Left ventricle myocardium inferior (tissue), 1 donor: ENCODE results near the gene FHIT. TPM values are rescaled to one million over a fixed set of nuclear protein-coding genes. Genes with fewer than 3 reads are reported as not detected.
A peak's percentile ranks its signal among the peaks of the same experiment; 100 is the strongest.

Source experiments
- DNase-seq: peaks from one replicate; pipeline ENCODE4 v3.0.0-alpha.2; 2020
- H3K27ac ChIP-seq: fragments of 200-600 bp; replicated peaks from 2 replicates; pipeline ENCODE4 v1.8.0; 2021
- H3K27me3 ChIP-seq: fragments of 200-600 bp; 2 replicates; pipeline ENCODE4 v1.8.0; 2021; ENCODE audit warnings: low read depth
- H3K36me3 ChIP-seq: fragments of 200-600 bp; 2 replicates; pipeline ENCODE4 v1.8.0; 2021
- H3K4me1 ChIP-seq: fragments of 200-600 bp; 2 replicates; pipeline ENCODE4 v1.8.0; 2021
- H3K4me3 ChIP-seq: fragments of 200-600 bp; 2 replicates; pipeline ENCODE4 v1.8.0; 2021; ENCODE audit warnings: mild to moderate bottlenecking, moderate library complexity
- H3K9me3 ChIP-seq: fragments of 200-600 bp; replicated peaks from 2 replicates; pipeline ENCODE4 v1.8.0; 2021
- intact Hi-C: fragments of 100-400 bp; cut with micrococcal nuclease; formaldehyde crosslinking; loops from one replicate; pipeline ENCODE4 v1.11.0; 2022
- total RNA-seq: library from RNA; stranded (reverse); fragmentation: NEBNext Ultra II Directional; extraction: Animal tissue kit (Norgen Biotek cat#: 25700); gene quantifications from one replicate; pipeline ENCODE4 v1.2.1, GENCODE V29; 2021
- TF ChIP-seq, protein P1 (sequence below): fragments of 200-600 bp; IDR thresholded peaks from 2 replicates; pipeline ENCODE4 v1.8.0; 2021; ENCODE audit warnings: antibody characterized with exemption, mild to moderate bottlenecking, borderline replicate concordance
- donor health status: DM: no; HTN: yes; CAD: no; lungs with severe emphysema.

FHIT gene
- total RNA-seq, 1 donor from 2014 or later = 16.0 TPM

DNA sequence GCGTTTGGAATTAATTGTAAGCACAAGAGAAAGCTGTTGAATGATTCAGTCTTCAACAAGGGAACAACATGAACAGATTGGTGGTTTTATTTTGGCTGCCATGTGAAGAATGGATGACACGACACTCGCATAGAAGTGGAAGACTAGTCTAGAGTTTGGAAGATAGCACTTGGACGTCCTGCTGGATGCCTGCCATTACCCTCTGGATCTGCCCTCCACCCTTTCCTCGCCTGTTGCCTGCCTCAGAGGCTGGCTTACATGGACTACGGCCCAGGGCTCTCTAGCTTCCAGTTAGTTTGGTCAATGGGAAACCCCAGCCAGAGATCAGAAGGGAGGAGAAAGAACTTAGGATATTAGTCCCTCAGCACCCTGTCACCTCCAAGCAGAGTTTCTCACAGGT, 493.5 kb downstream of the FHIT start:
- no peaks in the 10 kb centered on the region for H3K9me3 ChIP-seq
- no peak for DNase-seq
- intact Hi-C loops = no loop called here
- TF ChIP-seq, protein P1, sequence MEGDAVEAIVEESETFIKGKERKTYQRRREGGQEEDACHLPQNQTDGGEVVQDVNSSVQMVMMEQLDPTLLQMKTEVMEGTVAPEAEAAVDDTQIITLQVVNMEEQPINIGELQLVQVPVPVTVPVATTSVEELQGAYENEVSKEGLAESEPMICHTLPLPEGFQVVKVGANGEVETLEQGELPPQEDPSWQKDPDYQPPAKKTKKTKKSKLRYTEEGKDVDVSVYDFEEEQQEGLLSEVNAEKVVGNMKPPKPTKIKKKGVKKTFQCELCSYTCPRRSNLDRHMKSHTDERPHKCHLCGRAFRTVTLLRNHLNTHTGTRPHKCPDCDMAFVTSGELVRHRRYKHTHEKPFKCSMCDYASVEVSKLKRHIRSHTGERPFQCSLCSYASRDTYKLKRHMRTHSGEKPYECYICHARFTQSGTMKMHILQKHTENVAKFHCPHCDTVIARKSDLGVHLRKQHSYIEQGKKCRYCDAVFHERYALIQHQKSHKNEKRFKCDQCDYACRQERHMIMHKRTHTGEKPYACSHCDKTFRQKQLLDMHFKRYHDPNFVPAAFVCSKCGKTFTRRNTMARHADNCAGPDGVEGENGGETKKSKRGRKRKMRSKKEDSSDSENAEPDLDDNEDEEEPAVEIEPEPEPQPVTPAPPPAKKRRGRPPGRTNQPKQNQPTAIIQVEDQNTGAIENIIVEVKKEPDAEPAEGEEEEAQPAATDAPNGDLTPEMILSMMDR = no peak
- H3K36me3 ChIP-seq = no peaks in the 10 kb centered on the region
- no peak overlapping the region for H3K27ac ChIP-seq
- H3K4me3 ChIP-seq = no peak overlapping the region
- peaks cover 4% of the 10 kb centered on the region for H3K4me1 ChIP-seq
- no peaks in the 10 kb centered on the region for H3K27me3 ChIP-seq

DNA sequence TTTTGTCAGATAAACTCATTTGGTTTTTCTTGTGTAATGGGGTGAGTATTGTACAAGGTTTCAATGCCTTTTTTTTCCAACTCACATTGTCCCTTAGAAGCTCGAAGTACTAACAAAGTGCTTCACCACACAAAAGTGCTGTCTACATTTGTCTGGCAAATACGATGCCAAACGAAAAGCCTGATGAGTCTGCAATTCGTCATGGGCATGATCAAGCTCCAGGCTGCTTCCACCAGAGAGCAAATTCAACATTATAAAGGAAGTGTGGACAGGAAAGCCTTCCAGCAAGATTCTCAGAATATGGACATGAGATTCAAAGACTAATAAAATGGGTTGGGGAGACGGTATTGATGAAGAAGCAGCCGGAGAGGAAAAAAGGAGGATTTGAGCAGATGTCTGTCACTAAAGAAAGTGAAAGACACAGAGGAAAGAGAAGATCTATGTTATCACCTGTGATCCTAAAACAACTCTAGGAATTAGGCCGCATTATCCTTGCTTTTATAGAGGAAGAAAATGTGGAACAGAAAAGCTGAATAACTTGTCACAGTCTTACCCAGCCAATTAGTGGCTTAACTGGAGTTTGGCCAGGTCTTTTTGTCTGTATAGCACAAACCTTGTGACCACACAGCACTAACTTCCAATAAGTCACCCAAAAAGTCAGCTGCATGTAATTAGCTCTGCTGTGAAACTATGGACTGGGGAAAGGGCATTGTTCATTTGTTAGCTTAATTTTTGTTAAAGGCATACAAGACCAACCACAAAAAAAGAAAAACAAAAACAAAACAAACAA, 494.8 kb downstream of the FHIT start:
- DNase-seq = no peak
- TF ChIP-seq, protein P1 = no peak

GRCh38 chr3:60755094-60755493, 496.2 kb downstream of the FHIT start:
- TF ChIP-seq, protein P1 = peak; percentile 38
- H3K27ac ChIP-seq = no peak overlapping the region
- intact Hi-C loops = no loop called here
- H3K4me3 ChIP-seq = no peak overlapping the region
- H3K27me3 ChIP-seq = no peaks in the 10 kb centered on the region
- peaks cover 4% of the 10 kb centered on the region for H3K4me1 ChIP-seq
- no peaks in the 10 kb centered on the region for H3K36me3 ChIP-seq
- H3K9me3 ChIP-seq = no peaks in the 10 kb centered on the region
- DNase-seq = no peak

More for the DNA sequence above, 494.8 kb downstream of the FHIT start:
- Histone ChIP-seq H3K4me3 (no peak overlapping the region), H3K36me3 (no peaks in the 10 kb centered on the region), H3K4me1 (peaks cover 4% of the 10 kb centered on the region), H3K27me3 (no peaks in the 10 kb centered on the region), H3K9me3 (no peaks in the 10 kb centered on the region), H3K27ac (no peak overlapping the region)
- intact Hi-C loops = no loop called here

- Histone ChIP-seq H3K36me3 (no peaks in the 10 kb centered on the region), H3K27me3 (no peaks in the 10 kb centered on the region), H3K9me3 (no peaks in the 10 kb centered on the region), H3K4me3 (no peak overlapping the region), H3K4me1 (peaks cover 4% of the 10 kb centered on the region), H3K27ac (no peak overlapping the region)
- TF ChIP-seq, protein P1 = no peak
- intact Hi-C loops = no loop called here
- no peak for DNase-seq
Measured at GRCh38 chr3:60754617-60755016, 496.6 kb downstream of the FHIT start.

DNA sequence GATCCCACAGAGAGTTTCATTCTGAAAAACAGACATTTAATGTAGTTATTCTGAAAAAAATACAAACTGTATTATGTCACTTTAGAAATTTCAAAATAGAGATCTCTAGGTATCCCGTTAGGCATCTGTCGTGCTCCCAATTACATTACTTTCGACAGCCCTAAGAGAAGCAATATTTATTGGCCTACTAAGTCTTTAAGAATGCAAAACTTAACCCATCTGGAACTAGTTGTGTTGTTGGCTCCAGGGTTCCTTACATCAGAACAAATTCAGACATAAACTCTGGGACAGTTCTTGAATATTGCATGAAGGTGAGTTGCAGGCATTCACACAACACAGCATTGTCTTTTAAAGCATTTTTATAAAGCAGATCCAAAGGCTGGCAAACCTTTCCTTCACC, 498.4 kb downstream of the FHIT start:
- no peak overlapping the region for H3K27ac ChIP-seq
- no peaks in the 10 kb centered on the region for H3K36me3 ChIP-seq
- TF ChIP-seq, protein P1 = no peak
- DNase-seq = no peak
- H3K27me3 ChIP-seq = no peaks in the 10 kb centered on the region
- intact Hi-C loops = no loop called here
- peaks cover 1% of the 10 kb centered on the region for H3K4me1 ChIP-seq
- no peak overlapping the region for H3K4me3 ChIP-seq
- no peaks in the 10 kb centered on the region for H3K9me3 ChIP-seq
